GM23338 (cell line): ENCODE results near the gene B3GAT2. TPM values are rescaled to one million over a fixed set of nuclear protein-coding genes. Genes with fewer than 3 reads are reported as not detected.

Source experiments
- ATAC-seq: fragments of 200-7000 bp; cut with Tn5 transposase; 3 replicates; pipeline ENCODE4 v1.9.1; 2020
- DNase-seq: peaks from one replicate; pipeline ENCODE4 v3.0.0-alpha.2; 2015; ENCODE audit warnings: low spot score
- H2AFZ ChIP-seq: fragments of 200-600 bp; sonication (generic); 2 replicates; pipeline ENCODE4 v1.8.0; 2016; ENCODE audit warnings: antibody characterized with exemption, mild to moderate bottlenecking, moderate library complexity
- H3F3A ChIP-seq: fragments of 200-600 bp; sonication (generic); replicated peaks from 2 replicates; pipeline ENCODE4 v1.8.0; 2017; ENCODE audit warnings: antibody characterized with exemption, mixed run types, low read depth
- H3K27ac ChIP-seq: fragments of 200-600 bp; sonication (generic); 2 replicates; pipeline ENCODE4 v1.6.1; 2016; ENCODE audit warnings: low read depth
- H3K27me3 ChIP-seq: fragments of 200-600 bp; sonication (generic); 2 replicates; pipeline ENCODE4 v1.8.0; 2016; ENCODE audit warnings: mild to moderate bottlenecking, mixed run types, moderate library complexity; ENCODE audit not compliant: insufficient read depth
- H3K36me3 ChIP-seq: fragments of 200-600 bp; sonication (generic); 2 replicates; pipeline ENCODE4 v1.8.0; 2016; ENCODE audit warnings: mild to moderate bottlenecking; ENCODE audit not compliant: insufficient read depth
- H3K4me1 ChIP-seq: fragments of 200-600 bp; sonication (generic); 2 replicates; pipeline ENCODE4 v1.8.0; 2016; ENCODE audit warnings: mild to moderate bottlenecking, moderate library complexity; ENCODE audit not compliant: insufficient read depth
- H3K4me2 ChIP-seq: fragments of 200-600 bp; sonication (generic); 2 replicates; pipeline ENCODE4 v1.7.1; 2017; ENCODE audit warnings: mixed run types
- H3K4me3 ChIP-seq: fragments of 200-600 bp; sonication (generic); 2 replicates; pipeline ENCODE4 v1.6.1; 2016; ENCODE audit warnings: mixed run types
- H3K79me2 ChIP-seq: fragments of 200-600 bp; sonication (generic); replicated peaks from 2 replicates; pipeline ENCODE4 v1.8.0; 2017; ENCODE audit warnings: mild to moderate bottlenecking; ENCODE audit not compliant: insufficient read depth
- H3K9me2 ChIP-seq: fragments of 200-600 bp; sonication (generic); 2 replicates; pipeline ENCODE4 v1.8.0; 2017; ENCODE audit not compliant: insufficient read depth
- H4K20me1 ChIP-seq: fragments of 200-600 bp; sonication (generic); replicated peaks from 2 replicates; pipeline ENCODE4 v1.8.0; 2017; ENCODE audit warnings: mild to moderate bottlenecking; ENCODE audit not compliant: insufficient read depth
- H3K27ac Mint-ChIP-seq: 2 replicates; pipeline ENCODE4 v1.8.0; 2020; ENCODE audit warnings: inconsistent platforms, mild to moderate bottlenecking, moderate library complexity, mixed read lengths
- H3K27me3 Mint-ChIP-seq: 3 replicates; pipeline ENCODE4 v1.8.0; 2022; ENCODE audit warnings: low read depth, mild to moderate bottlenecking, moderate library complexity, mixed read lengths, inconsistent platforms; ENCODE audit not compliant: insufficient read depth, poor library complexity
- H3K36me3 Mint-ChIP-seq: 3 replicates; pipeline ENCODE4 v1.8.0; 2021; ENCODE audit warnings: low read depth, mild to moderate bottlenecking, inconsistent platforms, moderate library complexity, mixed read lengths
- H3K4me1 Mint-ChIP-seq: 3 replicates; pipeline ENCODE4 v1.8.0; 2020; ENCODE audit warnings: mild to moderate bottlenecking, inconsistent platforms, mixed read lengths
- H3K4me3 Mint-ChIP-seq: 3 replicates; pipeline ENCODE4 v1.8.0; 2021; ENCODE audit warnings: moderate library complexity, mild to moderate bottlenecking, inconsistent platforms, mixed read lengths
- H3K9me3 Mint-ChIP-seq: 3 replicates; pipeline ENCODE4 v1.8.0; 2020; ENCODE audit warnings: moderate library complexity, mild to moderate bottlenecking, inconsistent platforms, mixed read lengths
- EZH2 ChIP-seq: fragments of 200-600 bp; sonication (generic); IDR thresholded peaks from one replicate; pipeline ENCODE4 v1.8.0; 2017; ENCODE audit warnings: antibody characterized with exemption, mild to moderate bottlenecking, low read depth; ENCODE audit not compliant: unreplicated experiment
- EZH2phosphoT487 ChIP-seq: fragments of 200-600 bp; sonication (generic); IDR thresholded peaks from one replicate; pipeline ENCODE4 v1.8.1; 2018; ENCODE audit warnings: antibody characterized with exemption; ENCODE audit not compliant: unreplicated experiment
- JUNB ChIP-seq: IDR thresholded peaks from one replicate; pipeline ENCODE4 v1.6.1; 2016; ENCODE audit warnings: antibody characterized with exemption; ENCODE audit not compliant: unreplicated experiment
- NANOG ChIP-seq: IDR thresholded peaks from 2 replicates; pipeline ENCODE4 v1.6.1; 2016; ENCODE audit warnings: antibody characterized with exemption, borderline replicate concordance
- STAT1 ChIP-seq: IDR thresholded peaks from one replicate; pipeline ENCODE4 v1.6.1; 2016; ENCODE audit warnings: antibody characterized with exemption; ENCODE audit not compliant: unreplicated experiment
- ZNF114 ChIP-seq: fragments of 250-450 bp; sonication (Bioruptor Pico); IDR thresholded peaks from 2 replicates; pipeline ENCODE4 v1.5.0; 2020; ENCODE audit warnings: mild to moderate bottlenecking, moderate library complexity
- ZNF331 ChIP-seq: fragments of 250-450 bp; sonication (Bioruptor Pico); IDR thresholded peaks from 2 replicates; pipeline ENCODE4 v1.5.0; 2020; ENCODE audit warnings: low read depth, mild to moderate bottlenecking, moderate library complexity
- ZNF462 ChIP-seq: fragments of 250-450 bp; sonication (Bioruptor Pico); IDR thresholded peaks from 2 replicates; pipeline ENCODE4 v1.5.0; 2020; ENCODE audit warnings: mild to moderate bottlenecking, moderate library complexity
- polyA plus RNA-seq: library from polyadenylated mRNA; unstranded; fragments of >200 nt; fragmentation: Nextera tagmentation; extraction: Ambion mirVana; gene quantifications from 2 replicates; pipeline ENCODE4 v1.2.1, GENCODE V29; 2016
- total RNA-seq: library from RNA; depleted of rRNA; stranded (reverse); fragments of >200 nt; shearing (Covaris generic); gene quantifications from 2 replicates; pipeline ENCODE4 v1.2.3, GENCODE V29; 2014

The B3GAT2 gene
- total and polyA plus RNA-seq, 2 experiments from 2014 or later = 1.7 to 1.8 TPM

- H3K79me2 ChIP-seq = no peaks in the 10 kb centered on the region
- no peaks in the 10 kb centered on the region for H3K9me2 ChIP-seq
- H3K27me3 ChIP-seq = no peaks in the 10 kb centered on the region
- H3K4me1 ChIP-seq = no peaks in the 10 kb centered on the region
- no peaks in the 10 kb centered on the region for H3F3A ChIP-seq
- Mint-ChIP-seq H3K36me3 (no peaks in the 10 kb centered on the region), H3K9me3 (no peaks in the 10 kb centered on the region), H3K27me3 (no peaks in the 10 kb centered on the region), H3K4me3 (no peak overlapping the region), H3K27ac (no peak overlapping the region), H3K4me1 (peaks cover 3% of the 10 kb centered on the region; the same call in 2 of the 3 replicates)
- H2AFZ ChIP-seq = no peak overlapping the region
- no peak overlapping the region for H3K4me2 ChIP-seq
- no peaks in the 10 kb centered on the region for H3K36me3 ChIP-seq
- TF ChIP-seq ZNF331 (CRISPR knock-in tag) (no peak), NANOG (no peak), JUNB (no peak), ZNF114 (CRISPR knock-in tag) (no peak), EZH2 (no peak), STAT1 (no peak), ZNF462 (CRISPR knock-in tag) (no peak), EZH2phosphoT487 (no peak)
- no peaks in the 10 kb centered on the region for H4K20me1 ChIP-seq
- H3K27ac ChIP-seq = no peak overlapping the region
- H3K4me3 ChIP-seq = no peak overlapping the region
- ATAC-seq = no peak
- DNase-seq = no peak
These were observed 99.3 kb downstream of the B3GAT2 start for GRCh38 chr6:70857387-70858077.
